HepG2 (cell line): ENCODE data around the gene FAM50A. TPM values are rescaled to one million over a fixed set of nuclear protein-coding genes. Genes with fewer than 3 reads are reported as not detected.

ENCODE experiments used
- AKNA ChIP-seq: sonication (generic); formaldehyde crosslinking; IDR thresholded peaks from 2 replicates; pipeline ENCODE4 v1.4.0; 2020; ENCODE audit warnings: missing genetic modification reagents, borderline replicate concordance
- DPF2 ChIP-seq: sonication (generic); formaldehyde crosslinking; IDR thresholded peaks from 2 replicates; pipeline ENCODE4 v1.4.0; 2020; ENCODE audit warnings: mild to moderate bottlenecking, low read depth, missing genetic modification reagents, borderline replicate concordance
- GPN1 ChIP-seq: sonication (generic); formaldehyde crosslinking; IDR thresholded peaks from 2 replicates; pipeline ENCODE4 v1.5.1; 2020; ENCODE audit warnings: missing genetic modification reagents, borderline replicate concordance
- HMG20B ChIP-seq: conservative IDR thresholded peaks from 2 replicates; pipeline ENCODE4 v1.6.1; 2016; ENCODE audit warnings: missing genetic modification reagents, missing compliant biosample characterization
- KDM6A ChIP-seq: IDR thresholded peaks from 2 replicates; pipeline ENCODE4 v1.6.1; 2016; ENCODE audit warnings: low read depth
- MXI1 ChIP-seq: IDR thresholded peaks from 3 replicates; pipeline ENCODE4 v1.6.1; 2012; ENCODE audit warnings: low read depth, low read length, inconsistent platforms, borderline replicate concordance
- MYC ChIP-seq: sonication (generic); formaldehyde crosslinking; IDR thresholded peaks from 2 replicates; pipeline ENCODE4 v1.9.0; 2021; ENCODE audit warnings: missing genetic modification reagents, borderline replicate concordance
- RBM22 ChIP-seq: fragments of 200-400 bp; formaldehyde crosslinking; optimal IDR thresholded peaks from 2 replicates; pipeline ENCODE3; 2017; ENCODE audit warnings: mild to moderate bottlenecking, low read length, moderate library complexity
- SKI ChIP-seq: fragments of 450-650 bp; IDR thresholded peaks from one replicate; pipeline ENCODE4 v1.6.1; 2018; ENCODE audit warnings: mild to moderate bottlenecking; ENCODE audit not compliant: partially characterized antibody
- SRY ChIP-seq: sonication (generic); formaldehyde crosslinking; IDR thresholded peaks from 2 replicates; pipeline ENCODE4 v1.8.0; 2022; ENCODE audit warnings: mild to moderate bottlenecking, missing genetic modification reagents
- TAF1 ChIP-seq: sonication (generic); formaldehyde crosslinking; IDR thresholded peaks from 2 replicates; pipeline ENCODE4 v1.4.0; 2020; ENCODE audit warnings: missing genetic modification reagents
- ZBTB42 ChIP-seq: sonication (generic); formaldehyde crosslinking; IDR thresholded peaks from 2 replicates; pipeline ENCODE4 v1.5.0; 2020; ENCODE audit warnings: mild to moderate bottlenecking, missing genetic modification reagents
- ZKSCAN5 ChIP-seq: sonication (generic); formaldehyde crosslinking; IDR thresholded peaks from 2 replicates; pipeline ENCODE4 v1.5.1; 2020; ENCODE audit warnings: mild to moderate bottlenecking, missing genetic modification reagents
- ZMYM2 ChIP-seq: sonication (generic); formaldehyde crosslinking; IDR thresholded peaks from 2 replicates; pipeline ENCODE4 v1.8.0; 2022; ENCODE audit warnings: mild to moderate bottlenecking, missing genetic modification reagents
- ZNF274 ChIP-seq: sonication (generic); formaldehyde crosslinking; IDR thresholded peaks from 2 replicates; pipeline ENCODE4 v1.5.1; 2020; ENCODE audit warnings: mild to moderate bottlenecking, missing genetic modification reagents
- ZNF570 ChIP-seq: sonication (generic); formaldehyde crosslinking; IDR thresholded peaks from 2 replicates; pipeline ENCODE4 v1.4.0; 2020; ENCODE audit warnings: mild to moderate bottlenecking, missing genetic modification reagents, borderline replicate concordance
- ZNF670 ChIP-seq: sonication (generic); formaldehyde crosslinking; IDR thresholded peaks from 2 replicates; pipeline ENCODE4 v1.8.0; 2022; ENCODE audit warnings: mild to moderate bottlenecking, missing genetic modification reagents, borderline replicate concordance
- ZNF839 ChIP-seq: sonication (generic); formaldehyde crosslinking; IDR thresholded peaks from 2 replicates; pipeline ENCODE4 v1.4.0; 2020; ENCODE audit warnings: missing genetic modification reagents, mild to moderate bottlenecking, borderline replicate concordance
- polyA plus RNA-seq, 8 experiments: library from polyadenylated mRNA; depleted of rRNA in 3 of 8; stranded (reverse) in 7 of 8; unstranded in 1 of 8; fragments of >200 nt; fragmentation: Illumina TruSeq in 4 of 8; extraction: Trizol in 4 of 8; gene quantifications; 2 replicates each; pipeline versions ENCODE4 v1.2.1 to v1.2.3, GENCODE V29; 2011 to 2016; ENCODE audit warnings: low read depth in 4 of 8, missing spikeins in 1 of 8, mixed read lengths in 1 of 8; ENCODE audit not compliant: insufficient read depth in 1 of 8
- total RNA-seq, 5 experiments: library from RNA; depleted of rRNA; stranded (reverse); fragments of >200 nt; fragmentation: Illumina TruSeq; extraction: Trizol; gene quantifications; 2 replicates each; pipeline ENCODE4 v1.2.3, GENCODE V29; 2016; ENCODE audit warnings: low read depth in 1 of 5
- TF ChIP-seq, protein P1 (sequence below): sonication (generic); formaldehyde crosslinking; IDR thresholded peaks from 2 replicates; pipeline ENCODE4 v1.4.0; 2020; ENCODE audit warnings: missing genetic modification reagents, borderline replicate concordance
- TF ChIP-seq, protein P2 (sequence below): sonication (generic); formaldehyde crosslinking; IDR thresholded peaks from 2 replicates; pipeline ENCODE4 v1.5.0; 2020; ENCODE audit warnings: mild to moderate bottlenecking, missing genetic modification reagents
- TF ChIP-seq, protein P3 (sequence below): sonication (generic); formaldehyde crosslinking; IDR thresholded peaks from 2 replicates; pipeline ENCODE4 v1.4.0; 2020; ENCODE audit warnings: mild to moderate bottlenecking, missing genetic modification reagents

FAM50A gene
- total and polyA plus RNA-seq, 2 of the 13 experiments (the other 11 are each of a cell fraction or from before 2014, with no cell fraction given), result 30.7 to 40.7 TPM

DNA sequence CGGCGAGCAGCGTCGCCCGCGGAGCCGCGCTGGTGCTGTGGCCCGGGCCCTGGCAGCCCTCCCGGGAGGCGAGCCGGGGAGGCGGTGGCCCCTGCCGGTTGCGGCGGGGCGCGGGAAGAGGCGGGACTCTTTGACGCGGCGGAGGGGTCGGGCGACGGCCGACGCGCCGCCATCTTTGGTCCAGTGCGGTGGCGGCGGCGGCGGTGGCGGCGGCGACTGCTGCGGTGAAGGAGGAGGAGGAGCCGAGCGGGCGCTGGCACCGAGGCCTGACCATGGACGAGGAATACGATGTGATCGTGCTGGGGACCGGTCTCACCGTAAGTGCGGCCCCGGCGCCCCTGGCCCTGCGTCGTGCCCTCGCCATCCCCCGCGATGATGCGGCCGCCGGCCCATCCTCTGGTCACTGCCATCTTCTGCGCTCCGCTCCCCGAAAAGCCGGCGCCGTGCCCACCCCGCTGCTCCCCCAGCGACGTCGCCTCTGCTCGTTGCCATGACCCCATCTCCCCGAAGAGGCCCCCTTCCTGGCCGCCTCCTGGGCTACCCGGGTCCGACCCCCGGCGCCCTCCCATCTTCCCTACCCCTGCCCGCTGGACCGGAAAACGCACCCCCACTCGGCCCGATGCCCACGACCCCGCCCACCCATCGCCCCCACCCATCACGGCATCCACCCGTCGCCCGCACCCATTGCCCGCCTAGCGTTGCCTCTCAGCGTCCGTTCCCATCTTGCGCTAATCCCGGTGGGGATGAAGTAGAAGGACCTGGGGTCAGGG lies 6.8 kb upstream of the FAM50A start, which contains the start of gene GDI1 (continued):
- no peak for TF ChIP-seq AKNA
- TF ChIP-seq GPN1 (CRISPR knock-in tag), result no peak; the same call in 1 of the 2 replicates
- TF ChIP-seq, protein P1, sequence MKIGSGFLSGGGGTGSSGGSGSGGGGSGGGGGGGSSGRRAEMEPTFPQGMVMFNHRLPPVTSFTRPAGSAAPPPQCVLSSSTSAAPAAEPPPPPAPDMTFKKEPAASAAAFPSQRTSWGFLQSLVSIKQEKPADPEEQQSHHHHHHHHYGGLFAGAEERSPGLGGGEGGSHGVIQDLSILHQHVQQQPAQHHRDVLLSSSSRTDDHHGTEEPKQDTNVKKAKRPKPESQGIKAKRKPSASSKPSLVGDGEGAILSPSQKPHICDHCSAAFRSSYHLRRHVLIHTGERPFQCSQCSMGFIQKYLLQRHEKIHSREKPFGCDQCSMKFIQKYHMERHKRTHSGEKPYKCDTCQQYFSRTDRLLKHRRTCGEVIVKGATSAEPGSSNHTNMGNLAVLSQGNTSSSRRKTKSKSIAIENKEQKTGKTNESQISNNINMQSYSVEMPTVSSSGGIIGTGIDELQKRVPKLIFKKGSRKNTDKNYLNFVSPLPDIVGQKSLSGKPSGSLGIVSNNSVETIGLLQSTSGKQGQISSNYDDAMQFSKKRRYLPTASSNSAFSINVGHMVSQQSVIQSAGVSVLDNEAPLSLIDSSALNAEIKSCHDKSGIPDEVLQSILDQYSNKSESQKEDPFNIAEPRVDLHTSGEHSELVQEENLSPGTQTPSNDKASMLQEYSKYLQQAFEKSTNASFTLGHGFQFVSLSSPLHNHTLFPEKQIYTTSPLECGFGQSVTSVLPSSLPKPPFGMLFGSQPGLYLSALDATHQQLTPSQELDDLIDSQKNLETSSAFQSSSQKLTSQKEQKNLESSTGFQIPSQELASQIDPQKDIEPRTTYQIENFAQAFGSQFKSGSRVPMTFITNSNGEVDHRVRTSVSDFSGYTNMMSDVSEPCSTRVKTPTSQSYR (CRISPR knock-in tag), result no peak
- no peak for TF ChIP-seq KDM6A (CRISPR knock-in tag)
- TF ChIP-seq ZMYM2 (CRISPR knock-in tag), result no peak
- TF ChIP-seq ZNF839, result no peak
- TF ChIP-seq ZNF274 (CRISPR knock-in tag), result no peak
- peak; percentile 29; the same call in 1 of the 2 replicates for TF ChIP-seq MYC (CRISPR knock-in tag)
- no peak for TF ChIP-seq DPF2 (CRISPR knock-in tag)
- no peak for TF ChIP-seq HMG20B (CRISPR knock-in tag)
- TF ChIP-seq ZBTB42 (CRISPR knock-in tag), result no peak
- peak; percentile 75 for TF ChIP-seq TAF1 (CRISPR knock-in tag)
- TF ChIP-seq MXI1, result no peak
- no peak for TF ChIP-seq SRY (CRISPR knock-in tag)
- peak; percentile 66 for TF ChIP-seq SKI
- TF ChIP-seq RBM22, result no peak
- TF ChIP-seq ZNF670 (CRISPR knock-in tag), result no peak
- TF ChIP-seq, protein P2, sequence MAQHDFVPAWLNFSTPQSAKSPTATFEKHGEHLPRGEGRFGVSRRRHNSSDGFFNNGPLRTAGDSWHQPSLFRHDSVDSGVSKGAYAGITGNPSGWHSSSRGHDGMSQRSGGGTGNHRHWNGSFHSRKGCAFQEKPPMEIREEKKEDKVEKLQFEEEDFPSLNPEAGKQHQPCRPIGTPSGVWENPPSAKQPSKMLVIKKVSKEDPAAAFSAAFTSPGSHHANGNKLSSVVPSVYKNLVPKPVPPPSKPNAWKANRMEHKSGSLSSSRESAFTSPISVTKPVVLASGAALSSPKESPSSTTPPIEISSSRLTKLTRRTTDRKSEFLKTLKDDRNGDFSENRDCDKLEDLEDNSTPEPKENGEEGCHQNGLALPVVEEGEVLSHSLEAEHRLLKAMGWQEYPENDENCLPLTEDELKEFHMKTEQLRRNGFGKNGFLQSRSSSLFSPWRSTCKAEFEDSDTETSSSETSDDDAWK, result no peak
- TF ChIP-seq, protein P3, sequence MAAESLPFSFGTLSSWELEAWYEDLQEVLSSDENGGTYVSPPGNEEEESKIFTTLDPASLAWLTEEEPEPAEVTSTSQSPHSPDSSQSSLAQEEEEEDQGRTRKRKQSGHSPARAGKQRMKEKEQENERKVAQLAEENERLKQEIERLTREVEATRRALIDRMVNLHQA (CRISPR knock-in tag), result no peak
- no peak for TF ChIP-seq ZNF570 (CRISPR knock-in tag)
- TF ChIP-seq ZKSCAN5 (CRISPR knock-in tag), result no peak
